Sigmoid colon (tissue), 4 donors: ENCODE measurements around the gene SH3RF3.

ENCODE experiments used
- EP300 ChIP-seq, 4 donors: sonication (generic); formaldehyde crosslinking; IDR thresholded peaks; one replicate each; pipeline ENCODE4 v1.6.1; 2017; ENCODE audit warnings: antibody characterized with exemption in 4 of 4
- POLR2AphosphoS5 ChIP-seq, 4 donors: sonication (generic); formaldehyde crosslinking; IDR thresholded peaks; one replicate each; pipeline ENCODE4 v1.6.1; 2017; ENCODE audit warnings: antibody characterized with exemption in 4 of 4
- TF ChIP-seq, protein P1 (sequence below), 4 experiments: fragments of 450-650 bp in 3 of 4; fragments of 200-600 bp in 1 of 4; IDR thresholded peaks; one replicate each; pipeline ENCODE4 v1.5.1; 2016 to 2019; ENCODE audit warnings: antibody characterized with exemption in 4 of 4, mild to moderate bottlenecking in 3 of 4, moderate library complexity in 2 of 4

DNA sequence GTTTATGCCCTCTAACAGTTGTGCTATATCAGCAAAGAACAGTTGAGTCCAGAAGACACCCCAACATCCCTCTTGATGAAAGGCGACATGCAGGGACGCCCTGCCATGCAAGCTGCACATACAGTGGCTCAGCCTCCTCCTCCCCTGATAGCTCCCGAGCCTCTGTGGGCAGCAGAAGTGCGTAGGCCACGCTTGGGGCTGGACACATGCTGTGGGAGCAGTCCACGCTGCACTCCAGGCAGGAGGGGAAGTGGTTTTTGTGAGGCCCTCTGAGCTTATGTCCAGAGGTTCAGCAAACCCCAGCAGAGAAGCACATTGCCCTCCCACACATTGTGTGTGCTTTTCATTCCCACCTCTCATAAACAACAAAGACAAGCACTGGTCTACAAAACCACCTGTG lies 322.7 kb downstream of the SH3RF3 start:
- TF ChIP-seq, protein P1, sequence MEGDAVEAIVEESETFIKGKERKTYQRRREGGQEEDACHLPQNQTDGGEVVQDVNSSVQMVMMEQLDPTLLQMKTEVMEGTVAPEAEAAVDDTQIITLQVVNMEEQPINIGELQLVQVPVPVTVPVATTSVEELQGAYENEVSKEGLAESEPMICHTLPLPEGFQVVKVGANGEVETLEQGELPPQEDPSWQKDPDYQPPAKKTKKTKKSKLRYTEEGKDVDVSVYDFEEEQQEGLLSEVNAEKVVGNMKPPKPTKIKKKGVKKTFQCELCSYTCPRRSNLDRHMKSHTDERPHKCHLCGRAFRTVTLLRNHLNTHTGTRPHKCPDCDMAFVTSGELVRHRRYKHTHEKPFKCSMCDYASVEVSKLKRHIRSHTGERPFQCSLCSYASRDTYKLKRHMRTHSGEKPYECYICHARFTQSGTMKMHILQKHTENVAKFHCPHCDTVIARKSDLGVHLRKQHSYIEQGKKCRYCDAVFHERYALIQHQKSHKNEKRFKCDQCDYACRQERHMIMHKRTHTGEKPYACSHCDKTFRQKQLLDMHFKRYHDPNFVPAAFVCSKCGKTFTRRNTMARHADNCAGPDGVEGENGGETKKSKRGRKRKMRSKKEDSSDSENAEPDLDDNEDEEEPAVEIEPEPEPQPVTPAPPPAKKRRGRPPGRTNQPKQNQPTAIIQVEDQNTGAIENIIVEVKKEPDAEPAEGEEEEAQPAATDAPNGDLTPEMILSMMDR (IDR thresholded peaks at IDR 0.05): no peak
- TF ChIP-seq EP300 (IDR thresholded peaks at IDR 0.05): no peak
- TF ChIP-seq POLR2AphosphoS5 (IDR thresholded peaks at IDR 0.05): no peak
